H1 (cell line): ENCODE data around the gene PRKAR2A. TPM values are rescaled to one million over a fixed set of nuclear protein-coding genes. Genes with fewer than 3 reads are reported as not detected.

ENCODE experiments used
- HDAC6 ChIP-seq: IDR thresholded peaks from one replicate; pipeline ENCODE4 v1.7.1; 2012; ENCODE audit warnings: low read depth, mild to moderate bottlenecking, inconsistent platforms, low read length, moderate library complexity
- JUN ChIP-seq: IDR thresholded peaks from 2 replicates; pipeline ENCODE4 v1.6.1; 2011; ENCODE audit warnings: low read depth, mild to moderate bottlenecking, improper control_type of control experiment, low read length
- KDM4A ChIP-seq: IDR thresholded peaks from one replicate; pipeline ENCODE4 v1.7.1; 2012; ENCODE audit warnings: low read depth, mild to moderate bottlenecking, moderate library complexity, low read length, inconsistent platforms; ENCODE audit not compliant: severe bottlenecking
- RXRA ChIP-seq: IDR thresholded peaks from 2 replicates; pipeline ENCODE4 v1.6.1; 2011; ENCODE audit warnings: low read depth, mild to moderate bottlenecking, low read length, moderate library complexity; ENCODE audit not compliant: insufficient read depth
- SP4 ChIP-seq: IDR thresholded peaks from 2 replicates; pipeline ENCODE4 v1.6.1; 2012; ENCODE audit warnings: low read length, inconsistent platforms
- SUZ12 ChIP-seq: fragments of 200-600 bp; sonication (generic); IDR thresholded peaks from 2 replicates; pipeline ENCODE4 v1.6.1; 2012; ENCODE audit warnings: mild to moderate bottlenecking, inconsistent platforms, low read length, moderate library complexity, mixed read lengths
- polyA plus RNA-seq, 7 experiments: library from polyadenylated mRNA; depleted of rRNA in 3 of 7; stranded (reverse) in 5 of 7; unstranded in 2 of 7; fragments of >200 nt in 5 of 7; fragments of 200-250 nt in 2 of 7; gene quantifications; 1 replicate in 5 of 7; 2 replicates in 1 of 7; 4 replicates in 1 of 7; pipeline versions ENCODE4 v1.2.1 to v1.2.3, GENCODE V29; 2011 to 2013; ENCODE audit warnings: missing spikeins in 2 of 7, mixed read lengths in 2 of 7
- total RNA-seq: library from RNA; stranded (reverse); fragmentation: NEBNext Ultra II Directional; extraction: Animal tissue kit (Norgen Biotek cat#: 25700); gene quantifications from 2 replicates; pipeline ENCODE4 v1.2.1, GENCODE V29; 2021
- TF ChIP-seq, protein P1 (sequence below): IDR thresholded peaks from 2 replicates; pipeline ENCODE4 v1.6.1; 2011; ENCODE audit warnings: low read length, improper control_type of control experiment

The PRKAR2A gene
- total and polyA plus RNA-seq, 2 of the 8 experiments (the other 6 are each of a cell fraction or from before 2014, with no cell fraction given), result 6.3 to 42.4 TPM

DNA sequence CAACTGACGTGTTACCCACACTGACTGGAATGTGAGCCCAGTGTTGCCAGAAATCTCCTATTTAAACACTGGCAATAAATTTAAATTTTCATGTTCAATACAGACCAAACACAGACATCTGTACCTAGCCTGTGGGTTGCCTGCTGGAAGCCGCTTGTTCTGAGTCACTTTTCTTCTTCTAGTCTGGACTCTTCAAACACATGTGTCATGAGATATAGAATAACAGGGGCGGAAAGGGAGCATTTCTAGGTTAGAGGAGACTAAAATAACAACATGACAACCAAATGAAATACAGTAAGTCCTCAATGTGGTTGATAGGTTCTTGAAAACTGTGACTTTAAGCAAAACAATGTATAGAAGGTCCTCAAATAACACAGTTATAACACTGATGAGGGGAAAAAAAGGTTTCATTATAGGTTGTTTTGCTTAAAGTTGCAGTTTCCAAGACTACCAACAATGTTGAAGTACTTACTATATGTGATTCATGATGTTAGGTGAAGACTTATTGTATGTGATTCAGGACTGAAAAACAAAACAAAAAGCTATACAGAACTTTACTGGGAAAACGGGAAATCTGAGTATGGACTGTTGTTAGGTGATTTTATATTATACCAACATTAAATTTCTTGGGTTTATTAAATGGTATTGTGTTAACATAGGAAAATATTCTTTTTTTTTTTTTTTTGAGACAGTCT is 63.1 kb downstream of the PRKAR2A start (continued):
- TF ChIP-seq, protein P1, sequence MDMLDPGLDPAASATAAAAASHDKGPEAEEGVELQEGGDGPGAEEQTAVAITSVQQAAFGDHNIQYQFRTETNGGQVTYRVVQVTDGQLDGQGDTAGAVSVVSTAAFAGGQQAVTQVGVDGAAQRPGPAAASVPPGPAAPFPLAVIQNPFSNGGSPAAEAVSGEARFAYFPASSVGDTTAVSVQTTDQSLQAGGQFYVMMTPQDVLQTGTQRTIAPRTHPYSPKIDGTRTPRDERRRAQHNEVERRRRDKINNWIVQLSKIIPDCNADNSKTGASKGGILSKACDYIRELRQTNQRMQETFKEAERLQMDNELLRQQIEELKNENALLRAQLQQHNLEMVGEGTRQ, result no peak
- TF ChIP-seq SP4, result no peak
- TF ChIP-seq RXRA, result no peak
- no peak for TF ChIP-seq SUZ12
- no peak for TF ChIP-seq HDAC6
- TF ChIP-seq KDM4A, result no peak
- no peak for TF ChIP-seq JUN
